ENCODE results near the gene IGFL4. TPM values are rescaled to one million over a fixed set of nuclear protein-coding genes. Genes with fewer than 3 reads are reported as not detected.

Gene IGFL4
- total and polyA plus RNA-seq, 2 of the 13 experiments (the other 11 are each of a cell fraction or from before 2014, with no cell fraction given) = 1.2 to 1.4 TPM

- 13% methylated on average over 4 of the region's 4 CpGs for WGBS (ENCODE audit: low lambda C conversion rate)
Observed at GRCh38 chr19:46056536-46056935, 15.7 kb upstream of the IGFL4 start.

GRCh38 chr19:46052896-46053295, 12.1 kb upstream of the IGFL4 start:
- DNase-seq (ENCODE audit: low spot score) (no peak), FAIRE-seq (no peak), ATAC-seq (no peak)
- Histone ChIP-seq H3K27me3 (ENCODE audit: control insufficient read depth in 1 of 2, insufficient read depth in 2 of 2, low read length in 2 of 2) (no peaks in the 10 kb centered on the region), H2AFZ (ENCODE audit: low read length) (no peak overlapping the region), H3K36me3 (replicated peaks in 1 of 2; ENCODE audit: control insufficient read depth in 1 of 2, insufficient read depth in 2 of 2, low read length in 2 of 2) (no peaks in the 10 kb centered on the region), H4K20me1 (ENCODE audit: insufficient read depth, low read length) (no peaks in the 10 kb centered on the region), H3K4me2 (ENCODE audit: low read depth, low read length) (no peak overlapping the region), H3K9me3 (ENCODE audit: low read length) (no peaks in the 10 kb centered on the region), H3K4me1 (ENCODE audit: insufficient read depth, low read length) (peaks cover 20% of the 10 kb centered on the region), H3K4me3 (replicated peaks in 1 of 3; ENCODE audit: insufficient read depth in 1 of 3, low read depth in 2 of 3, low read length in 3 of 3) (no peak overlapping the region), H3K79me2 (ENCODE audit: insufficient read depth, low read length) (no peaks in the 10 kb centered on the region), H3K27ac (ENCODE audit: extremely low read length, insufficient read depth, low read length) (no peak overlapping the region), H3K9ac (ENCODE audit: insufficient read depth, low read depth, low read length) (no peak overlapping the region)
- POLR2A ChIA-PET = no interaction called here
- in situ Hi-C loops (cut with HindIII; ENCODE audit: extremely low pct_ligation_motif_present, low pct_unique_long_range_greater_than_20kb) (no loop called here), intact Hi-C loops (cut with micrococcal nuclease; ENCODE audit: unreplicated experiment) (no loop called here)
- 38% methylated on average over 4 of the region's 4 CpGs for WGBS (ENCODE audit: low lambda C conversion rate)
- CTCF ChIA-PET (ENCODE audit: low intra/inter-chr PET ratio, low total read pairs) = no interaction called here
- no TSS peak for BruUV-seq (replicated peaks)
- TF ChIP-seq RXRB (CRISPR knock-in tag; IDR thresholded peaks at IDR 0.05; ENCODE audit: borderline replicate concordance) = no peak
- no peak for TF ChIP-seq HOXA7 (CRISPR knock-in tag; IDR thresholded peaks at IDR 0.05)
- TF ChIP-seq GRHL1 (CRISPR knock-in tag; conservative IDR thresholded peaks at IDR 0.05) = no peak
- TF ChIP-seq ZBTB4 (CRISPR knock-in tag; IDR thresholded peaks at IDR 0.05; ENCODE audit: borderline replicate concordance) = no peak
- no peak for TF ChIP-seq ZNF616 (CRISPR knock-in tag; IDR thresholded peaks at IDR 0.05; ENCODE audit: low read depth)
- TF ChIP-seq SIX4 (CRISPR knock-in tag; IDR thresholded peaks at IDR 0.05) = no peak
- TF ChIP-seq SRSF4 (IDR thresholded peaks at IDR 0.05; ENCODE audit: low read depth, low read length, poor library complexity, severe bottlenecking) = no peak
- TF ChIP-seq ZNF10 (CRISPR knock-in tag; IDR thresholded peaks at IDR 0.05; ENCODE audit: borderline replicate concordance, low read depth) = no peak
- no peak for TF ChIP-seq HES4 (CRISPR knock-in tag; IDR thresholded peaks at IDR 0.05; ENCODE audit: borderline replicate concordance)
- TF ChIP-seq, protein P1, sequence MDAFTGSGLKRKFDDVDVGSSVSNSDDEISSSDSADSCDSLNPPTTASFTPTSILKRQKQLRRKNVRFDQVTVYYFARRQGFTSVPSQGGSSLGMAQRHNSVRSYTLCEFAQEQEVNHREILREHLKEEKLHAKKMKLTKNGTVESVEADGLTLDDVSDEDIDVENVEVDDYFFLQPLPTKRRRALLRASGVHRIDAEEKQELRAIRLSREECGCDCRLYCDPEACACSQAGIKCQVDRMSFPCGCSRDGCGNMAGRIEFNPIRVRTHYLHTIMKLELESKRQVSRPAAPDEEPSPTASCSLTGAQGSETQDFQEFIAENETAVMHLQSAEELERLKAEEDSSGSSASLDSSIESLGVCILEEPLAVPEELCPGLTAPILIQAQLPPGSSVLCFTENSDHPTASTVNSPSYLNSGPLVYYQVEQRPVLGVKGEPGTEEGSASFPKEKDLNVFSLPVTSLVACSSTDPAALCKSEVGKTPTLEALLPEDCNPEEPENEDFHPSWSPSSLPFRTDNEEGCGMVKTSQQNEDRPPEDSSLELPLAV (CRISPR knock-in tag; conservative IDR thresholded peaks at IDR 0.05; ENCODE audit: low read depth) = no peak
- no peak for TF ChIP-seq BHLHE40 (IDR thresholded peaks at IDR 0.05; ENCODE audit: low read length)

More at GRCh38 chr19:46056536-46056935, 15.7 kb upstream of the IGFL4 start:
- no peaks in the 10 kb centered on the region for H4K20me1 ChIP-seq (ENCODE audit: insufficient read depth, low read length)
- ChIA-PET CTCF (ENCODE audit: low intra/inter-chr PET ratio, low total read pairs) (no interaction called here), POLR2A (no interaction called here)
- in situ Hi-C loops (cut with HindIII; ENCODE audit: extremely low pct_ligation_motif_present, low pct_unique_long_range_greater_than_20kb) = no loop called here
- peaks cover 11% of the 10 kb centered on the region for H3K9me3 ChIP-seq (ENCODE audit: low read length)
- ATAC-seq = no peak
- H3K27ac ChIP-seq (ENCODE audit: extremely low read length, insufficient read depth, low read length) = no peak overlapping the region
- H3K4me3 ChIP-seq (replicated peaks in 1 of 3; ENCODE audit: insufficient read depth in 1 of 3, low read depth in 2 of 3, low read length in 3 of 3) = no peak overlapping the region
- H3K4me2 ChIP-seq (ENCODE audit: low read depth, low read length) = peak overlapping the region; percentile 34; the same call in 1 of the 2 replicates
- peaks cover 20% of the 10 kb centered on the region for H3K4me1 ChIP-seq (ENCODE audit: insufficient read depth, low read length)
- BruUV-seq (replicated peaks) = no TSS peak
- no peak overlapping the region for H3K9ac ChIP-seq (ENCODE audit: insufficient read depth, low read depth, low read length)
- no peak for FAIRE-seq
- peak; percentile 83 for DNase-seq (ENCODE audit: low spot score)
- intact Hi-C loops (cut with micrococcal nuclease; ENCODE audit: unreplicated experiment) = no loop called here
- no peaks in the 10 kb centered on the region for H3K27me3 ChIP-seq (ENCODE audit: control insufficient read depth in 1 of 2, insufficient read depth in 2 of 2, low read length in 2 of 2)
- H3K36me3 ChIP-seq (replicated peaks in 1 of 2; ENCODE audit: control insufficient read depth in 1 of 2, insufficient read depth in 2 of 2, low read length in 2 of 2) = no peaks in the 10 kb centered on the region
- no peaks in the 10 kb centered on the region for H3K79me2 ChIP-seq (ENCODE audit: insufficient read depth, low read length)
- no peak overlapping the region for H2AFZ ChIP-seq (ENCODE audit: low read length)
- TF ChIP-seq ATF7-NPFF (CRISPR knock-in tag; IDR thresholded peaks at IDR 0.05; ENCODE audit: low read depth) (no peak), ATF7 (IDR thresholded peaks at IDR 0.05) (peak; percentile 81), ATF7 (CRISPR knock-in tag; IDR thresholded peaks at IDR 0.05) (no peak), ZNF263 (CRISPR knock-in tag; IDR thresholded peaks at IDR 0.05) (peak; percentile 35; the same call in 1 of the 2 replicates)
